Omental fat pad (tissue), 4 donors: ENCODE data around the gene TRIM69. TPM values are rescaled to one million over a fixed set of nuclear protein-coding genes. Genes with fewer than 3 reads are reported as not detected.
"Not testable (repeated sequence)": the region's sequence is repeated elsewhere in the genome, so short reads cannot be mapped to it uniquely, and the experiment has no call there.

Experiments
- ATAC-seq: fragments of 150-250 bp; one replicate; pipeline ENCODE4 v1.9.1; 2016; ENCODE audit warnings: mild to moderate bottlenecking, moderate library complexity; ENCODE audit not compliant: low FRiP score
- DNase-seq: peaks from one replicate; pipeline ENCODE4 v3.0.0-alpha.2; 2019; ENCODE audit warnings: low spot score
- total RNA-seq, 4 donors: library from RNA; depleted of rRNA; stranded (reverse); fragments of >200 nt; gene quantifications; one replicate each; pipeline ENCODE4 v1.1.0, GENCODE V29; 2016
- TF ChIP-seq, protein P1 (sequence below), 3 donors: fragments of 450-650 bp; IDR thresholded peaks; one replicate each; pipeline ENCODE4 v1.5.1; 2016 to 2017; ENCODE audit warnings: antibody characterized with exemption in 3 of 3, mild to moderate bottlenecking in 3 of 3, moderate library complexity in 2 of 3

The TRIM69 gene
- total RNA-seq, 4 donors from 2014 or later = 11.9 to 31.1 (median 16.3) TPM

DNA sequence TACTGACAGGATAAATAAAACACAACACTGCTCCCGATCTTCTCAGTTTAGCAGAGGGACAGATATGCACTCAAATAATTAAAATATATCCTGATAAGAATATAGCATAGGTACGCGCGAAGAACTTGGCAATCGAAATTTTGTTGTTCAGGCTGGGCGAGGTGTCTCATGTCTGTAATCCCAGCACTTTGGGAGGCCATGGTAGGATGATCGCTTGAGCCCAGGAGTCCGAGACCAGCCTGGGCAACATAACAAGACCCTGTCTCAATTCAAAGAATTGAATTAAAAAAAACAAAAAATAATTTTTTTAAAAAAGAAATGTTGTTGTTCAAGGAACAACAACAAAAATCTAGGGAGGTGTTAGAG, 17.4 kb upstream of the TRIM69 start:
- ATAC-seq = no peak

DNA sequence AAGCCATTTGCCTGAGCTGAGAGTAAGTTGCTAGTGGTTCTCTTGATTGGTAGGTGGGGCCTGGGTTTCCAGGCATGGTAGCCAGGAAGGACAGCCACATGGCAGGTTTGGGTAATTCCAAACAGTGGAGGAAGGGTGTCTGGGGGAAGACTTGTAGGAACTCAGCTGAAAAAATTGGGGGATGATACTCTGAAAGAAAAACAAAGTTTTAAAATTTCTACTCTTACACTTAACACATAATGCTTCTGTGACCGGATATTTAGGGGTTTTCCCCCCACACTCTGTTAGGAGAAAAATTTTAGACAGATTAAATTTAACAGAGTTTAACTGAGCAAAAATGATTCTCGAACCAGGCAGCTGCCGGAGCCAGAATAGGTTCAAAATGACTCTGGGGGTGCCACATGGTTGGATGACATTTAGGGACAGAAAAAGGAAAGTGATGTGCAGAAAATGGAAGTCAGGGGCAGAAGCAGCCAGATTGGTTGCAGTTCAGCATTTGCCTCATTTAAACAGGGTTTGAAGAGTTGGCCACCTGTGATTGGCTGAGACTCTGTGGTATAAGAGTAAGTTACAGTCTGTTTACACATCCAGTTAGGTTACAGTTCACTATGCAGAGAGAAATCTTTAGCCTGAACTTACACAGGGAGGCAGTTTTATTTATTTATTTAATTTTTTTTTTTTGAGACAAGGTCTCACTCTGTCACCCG, 16.9 kb upstream of the TRIM69 start:
- DNase-seq (no peak), ATAC-seq (no peak)
- TF ChIP-seq, protein P1, sequence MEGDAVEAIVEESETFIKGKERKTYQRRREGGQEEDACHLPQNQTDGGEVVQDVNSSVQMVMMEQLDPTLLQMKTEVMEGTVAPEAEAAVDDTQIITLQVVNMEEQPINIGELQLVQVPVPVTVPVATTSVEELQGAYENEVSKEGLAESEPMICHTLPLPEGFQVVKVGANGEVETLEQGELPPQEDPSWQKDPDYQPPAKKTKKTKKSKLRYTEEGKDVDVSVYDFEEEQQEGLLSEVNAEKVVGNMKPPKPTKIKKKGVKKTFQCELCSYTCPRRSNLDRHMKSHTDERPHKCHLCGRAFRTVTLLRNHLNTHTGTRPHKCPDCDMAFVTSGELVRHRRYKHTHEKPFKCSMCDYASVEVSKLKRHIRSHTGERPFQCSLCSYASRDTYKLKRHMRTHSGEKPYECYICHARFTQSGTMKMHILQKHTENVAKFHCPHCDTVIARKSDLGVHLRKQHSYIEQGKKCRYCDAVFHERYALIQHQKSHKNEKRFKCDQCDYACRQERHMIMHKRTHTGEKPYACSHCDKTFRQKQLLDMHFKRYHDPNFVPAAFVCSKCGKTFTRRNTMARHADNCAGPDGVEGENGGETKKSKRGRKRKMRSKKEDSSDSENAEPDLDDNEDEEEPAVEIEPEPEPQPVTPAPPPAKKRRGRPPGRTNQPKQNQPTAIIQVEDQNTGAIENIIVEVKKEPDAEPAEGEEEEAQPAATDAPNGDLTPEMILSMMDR (IDR thresholded peaks at IDR 0.05) = no peak

More for the DNA sequence above, 17.4 kb upstream of the TRIM69 start:
- DNase-seq = no peak
- TF ChIP-seq, protein P1 (IDR thresholded peaks at IDR 0.05) = no peak

DNA sequence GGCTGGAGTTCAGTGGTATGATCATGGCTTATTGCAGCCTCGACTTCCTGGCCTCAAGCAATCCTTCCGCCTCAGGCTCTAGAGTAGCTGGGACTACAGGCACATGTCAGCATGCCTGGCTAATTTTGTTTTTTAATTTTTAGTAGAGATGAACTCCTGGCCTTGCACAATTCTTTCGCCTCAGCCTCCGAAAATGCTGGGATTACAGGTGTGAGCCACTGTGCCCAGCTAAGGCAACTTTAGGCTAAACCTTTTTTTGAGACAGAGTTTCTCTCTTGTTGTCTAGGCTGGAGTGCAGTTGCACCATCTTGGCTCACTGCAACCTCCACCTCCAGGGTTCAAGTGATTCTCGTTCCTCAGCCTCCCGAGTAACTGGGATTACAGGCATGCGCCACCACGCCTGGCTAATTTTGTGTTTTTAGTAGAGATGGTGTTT, 16.3 kb upstream of the TRIM69 start:
- not testable (repeated sequence) for DNase-seq, ATAC-seq

DNA sequence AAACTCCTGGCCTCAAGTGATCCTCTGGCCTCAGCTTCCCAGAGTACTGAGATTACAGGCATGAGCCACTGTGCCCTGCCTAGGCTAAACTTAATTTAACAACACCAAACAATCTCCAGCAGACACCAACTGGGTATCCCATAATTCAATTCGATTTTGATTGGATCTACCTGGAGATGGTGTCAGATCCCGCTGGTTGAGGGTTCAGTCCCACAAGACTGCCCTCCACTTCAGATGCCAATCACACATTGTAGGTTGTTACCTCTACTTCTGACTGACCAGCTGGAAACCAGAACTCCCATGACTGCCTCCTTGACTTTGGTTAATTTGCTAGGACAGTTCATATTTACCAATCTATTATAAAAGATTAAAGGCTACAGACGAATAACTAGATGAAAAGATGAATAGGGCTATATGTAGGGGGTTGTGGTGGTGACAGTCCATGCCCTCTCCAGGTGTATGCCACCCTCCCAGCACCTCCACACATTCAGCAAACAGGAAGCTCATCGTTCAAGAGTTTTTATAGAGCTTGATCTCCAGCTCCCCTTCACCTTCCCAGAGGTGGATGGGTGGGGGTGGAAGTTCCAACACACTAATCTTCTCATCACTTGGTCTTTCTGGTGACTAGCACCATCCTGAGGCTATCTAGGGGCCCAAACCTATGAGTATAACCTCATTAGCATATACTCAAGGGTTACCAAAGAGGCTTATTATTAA, 15.7 kb upstream of the TRIM69 start:
- ATAC-seq (no peak), DNase-seq (no peak)
- TF ChIP-seq, protein P1 (IDR thresholded peaks at IDR 0.05) = no peak

DNA sequence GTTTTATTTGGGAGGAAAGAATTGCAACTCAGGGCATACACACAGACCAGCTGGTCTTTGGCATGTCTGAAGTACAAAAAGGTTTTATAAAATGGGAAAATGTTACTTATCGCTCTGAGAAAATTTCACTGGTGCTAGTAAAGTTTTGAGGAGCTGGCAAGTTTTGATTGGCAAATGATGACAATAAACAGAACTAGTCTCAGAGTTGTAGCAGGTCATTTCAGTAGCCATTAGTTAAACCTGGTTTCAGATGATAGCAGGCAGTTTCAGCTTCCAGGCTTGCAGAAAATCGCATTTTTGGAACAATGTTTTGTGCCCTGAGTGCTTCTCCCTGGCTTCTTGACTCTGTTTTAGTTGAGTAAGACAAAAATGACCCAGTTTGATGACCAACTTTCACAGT, 14.3 kb upstream of the TRIM69 start:
- ATAC-seq (no peak), DNase-seq (no peak)
- TF ChIP-seq, protein P1 (IDR thresholded peaks at IDR 0.05) = no peak

DNA sequence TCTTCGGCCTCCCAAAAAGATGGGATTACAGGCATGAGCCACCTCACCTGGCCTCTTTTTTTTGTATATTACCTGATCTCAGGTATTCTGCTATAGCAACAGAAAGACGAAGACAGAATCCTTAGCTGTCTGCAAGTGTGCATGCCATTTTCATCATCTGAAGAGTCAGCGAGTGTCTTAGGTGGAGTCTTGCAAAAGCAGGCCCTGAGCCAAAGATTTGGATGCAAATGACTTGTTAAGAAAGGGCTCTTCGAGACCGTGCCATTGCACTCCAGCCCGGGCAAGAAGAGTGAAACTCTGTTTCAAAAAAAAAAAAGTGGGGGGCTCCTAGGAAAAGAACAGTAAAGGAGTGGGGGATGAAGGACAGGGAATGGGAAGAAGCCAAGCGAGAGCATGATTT, 10.2 kb upstream of the TRIM69 start:
- ATAC-seq (no peak), DNase-seq (no peak)
- TF ChIP-seq, protein P1 (IDR thresholded peaks at IDR 0.05) = no peak

DNA sequence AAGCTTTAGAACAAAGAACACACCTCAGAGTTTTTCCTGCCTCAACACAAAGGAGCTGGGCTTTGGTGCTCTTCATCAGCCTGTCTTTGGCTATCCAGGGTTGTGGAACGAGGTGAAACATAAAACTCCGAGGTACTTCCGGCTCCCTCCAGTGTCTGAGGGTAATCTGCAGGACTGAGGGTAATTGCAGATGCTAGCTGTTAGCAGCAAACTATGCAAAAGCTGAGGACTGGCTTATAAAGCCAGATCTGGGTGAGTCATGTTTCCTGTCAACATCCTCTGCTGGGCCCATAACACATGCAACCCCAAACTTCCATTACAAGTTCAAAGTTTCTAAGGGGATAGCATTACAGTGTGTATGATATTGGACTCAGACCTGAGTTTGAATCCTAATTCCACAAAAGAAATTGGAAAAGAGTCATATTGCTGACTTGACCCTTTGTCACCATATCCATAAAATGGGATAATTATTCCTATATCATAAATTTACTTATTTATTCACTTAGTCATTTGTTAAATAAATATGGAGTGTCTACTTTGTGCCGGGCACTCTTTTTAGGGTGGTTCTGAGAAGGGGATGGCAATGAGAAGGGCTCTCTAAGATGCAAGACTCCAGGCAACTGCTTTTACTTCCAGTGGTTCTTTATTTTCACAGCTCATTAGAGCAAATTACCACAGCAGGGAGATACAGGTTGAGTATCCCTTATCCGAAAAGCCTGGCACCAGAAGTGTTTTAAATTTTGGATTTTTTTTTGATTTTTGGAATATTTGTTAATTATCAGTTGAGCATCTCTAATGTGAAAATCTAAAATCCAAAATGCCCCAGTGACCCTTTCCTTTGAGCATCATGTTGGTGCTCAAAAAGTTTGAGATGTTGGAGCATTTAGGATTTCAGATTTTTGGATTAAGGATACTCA, 9.5 kb upstream of the TRIM69 start:
- peak; percentile 28 for ATAC-seq
- DNase-seq = no peak
- TF ChIP-seq, protein P1 (IDR thresholded peaks at IDR 0.05) = no peak
